GM18508 (cell line): ENCODE measurements around the gene GNPAT.

Experiments
- ATAC-seq: cut with Tn5 transposase; IDR thresholded peaks from one replicate; pipeline ENCODE4 v1.9.1; 2021; ENCODE audit warnings: moderate number of reproducible peaks; ENCODE audit not compliant: insufficient read depth, unreplicated experiment

The GNPAT gene

GRCh38 chr1:231240531-231240882 is 505 bp upstream of the GNPAT start:
- ATAC-seq, result no peak

GRCh38 chr1:231241750-231242149 is 738 bp downstream of the GNPAT start:
- ATAC-seq, result no peak

DNA sequence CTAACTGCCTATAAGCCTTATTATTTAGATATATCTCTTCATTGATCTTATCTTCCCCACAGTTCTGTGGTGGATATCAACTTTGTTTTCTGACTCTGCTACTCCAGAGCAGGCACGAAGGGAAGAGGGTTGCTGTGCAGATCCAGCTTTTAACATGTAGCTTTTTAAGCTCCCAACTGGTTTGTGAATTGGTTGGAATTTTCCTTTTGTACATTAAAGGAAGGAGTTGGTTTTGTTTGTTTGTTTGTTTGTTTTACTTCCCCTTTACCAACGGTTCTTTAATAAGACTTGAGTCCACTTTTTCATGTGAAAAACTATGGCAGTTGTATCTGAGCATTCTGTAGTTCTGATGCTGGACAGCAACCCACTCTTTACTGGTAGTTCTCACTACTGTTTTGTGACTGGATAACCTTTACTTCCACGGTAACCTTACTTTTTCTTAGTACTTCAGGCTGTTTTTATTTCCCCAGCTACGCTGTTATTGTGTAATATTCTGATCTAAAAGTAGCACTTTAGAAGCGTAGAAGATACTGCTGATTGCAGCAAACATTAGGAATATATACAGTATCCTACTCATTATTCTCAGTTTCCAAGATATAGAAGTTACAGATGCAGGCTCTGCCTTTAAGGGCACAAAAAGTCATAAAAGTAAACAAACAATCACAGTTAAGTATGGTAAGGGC is 1.6 kb downstream of the GNPAT start:
- no peak for ATAC-seq

GRCh38 chr1:231248778-231249177 is 7.8 kb downstream of the GNPAT start:
- ATAC-seq, result no peak

- no peak for ATAC-seq
These were observed 11.3 kb downstream of the GNPAT start for GRCh38 chr1:231252336-231252735.

DNA sequence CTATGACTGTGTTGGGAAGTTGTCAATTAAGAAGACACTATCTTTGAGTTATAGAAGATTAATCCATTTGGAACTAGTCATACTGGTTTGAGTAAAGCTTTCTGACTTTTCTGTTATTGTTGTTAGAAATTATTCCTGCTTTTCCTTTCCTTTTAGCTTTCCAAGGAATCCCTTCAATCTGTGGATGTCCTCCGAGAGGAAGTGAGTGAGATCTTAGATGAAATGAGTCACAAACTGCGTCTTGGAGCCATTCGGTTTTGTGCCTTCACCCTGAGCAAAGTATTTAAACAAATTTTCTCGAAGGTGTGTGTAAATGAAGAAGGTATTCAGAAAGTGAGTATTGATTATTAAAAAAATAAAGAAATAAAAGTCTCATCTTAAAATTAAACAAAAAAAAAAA is 19.3 kb downstream of the GNPAT start:
- ATAC-seq, result no peak

DNA sequence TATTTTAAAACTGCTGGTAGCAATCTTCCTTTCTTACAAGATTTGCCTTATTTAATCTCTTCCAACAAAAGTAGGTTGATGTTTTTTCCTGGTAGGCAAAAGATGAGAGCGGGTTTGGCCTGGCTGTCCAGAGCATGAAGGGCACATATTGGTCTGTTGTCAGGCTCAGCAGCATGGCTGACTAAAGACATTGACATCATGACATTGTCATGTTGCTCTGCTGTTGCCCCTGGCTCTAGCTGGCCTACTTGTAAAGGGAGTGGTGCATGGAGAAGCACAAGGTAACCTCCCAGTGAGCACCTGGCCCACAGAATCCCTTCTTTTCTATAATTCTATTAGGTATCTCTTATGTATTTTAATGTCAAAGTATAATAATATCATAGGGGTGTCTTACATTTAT is 23.6 kb downstream of the GNPAT start:
- ATAC-seq, result no peak

DNA sequence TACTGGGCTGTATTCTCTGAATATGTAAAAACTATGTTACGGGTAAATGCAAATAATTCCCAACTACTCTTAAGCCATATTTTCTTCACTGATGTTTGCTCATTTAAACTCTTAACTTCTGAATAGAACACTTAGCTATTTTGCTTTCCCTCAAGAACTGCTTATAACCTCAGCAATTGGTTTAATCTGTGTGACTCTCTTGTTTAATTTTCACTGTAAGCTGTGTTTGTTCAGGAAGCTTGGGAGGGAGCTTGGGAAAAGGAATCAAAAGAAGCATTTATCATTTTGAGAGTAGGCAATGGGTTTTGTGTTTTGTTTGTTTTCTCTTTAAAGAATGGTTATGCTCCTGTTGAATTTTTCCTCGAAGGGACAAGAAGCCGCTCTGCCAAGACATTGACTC is 24.4 kb downstream of the GNPAT start:
- no peak for ATAC-seq

- ATAC-seq, result no peak
These were observed 25.9 kb downstream of the GNPAT start for GRCh38 chr1:231266811-231267322.

DNA sequence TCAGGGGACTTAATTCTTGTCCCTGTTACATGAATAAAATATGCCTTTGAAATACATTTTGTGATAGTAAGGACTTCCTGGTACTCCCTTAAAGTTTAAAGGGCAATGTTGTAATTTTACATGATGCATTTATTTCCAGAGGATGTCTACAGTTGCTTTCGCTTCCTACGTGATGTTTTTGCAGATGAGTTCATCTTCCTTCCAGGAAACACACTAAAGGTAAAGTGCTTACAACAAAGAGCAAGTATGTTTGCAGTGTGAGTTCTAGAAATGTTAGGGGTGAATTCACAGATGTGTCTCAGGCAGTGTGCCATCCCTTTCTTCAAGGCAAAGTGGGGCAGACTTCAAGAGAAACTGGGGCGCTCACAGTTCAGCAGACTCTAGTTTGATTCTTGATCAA is 31.2 kb downstream of the GNPAT start:
- no peak for ATAC-seq

- ATAC-seq, result no peak
These were observed 31.9 kb downstream of the GNPAT start for GRCh38 chr1:231272880-231273279.

- ATAC-seq, result no peak
These were observed 33.3 kb downstream of the GNPAT start for GRCh38 chr1:231274119-231274825.

DNA sequence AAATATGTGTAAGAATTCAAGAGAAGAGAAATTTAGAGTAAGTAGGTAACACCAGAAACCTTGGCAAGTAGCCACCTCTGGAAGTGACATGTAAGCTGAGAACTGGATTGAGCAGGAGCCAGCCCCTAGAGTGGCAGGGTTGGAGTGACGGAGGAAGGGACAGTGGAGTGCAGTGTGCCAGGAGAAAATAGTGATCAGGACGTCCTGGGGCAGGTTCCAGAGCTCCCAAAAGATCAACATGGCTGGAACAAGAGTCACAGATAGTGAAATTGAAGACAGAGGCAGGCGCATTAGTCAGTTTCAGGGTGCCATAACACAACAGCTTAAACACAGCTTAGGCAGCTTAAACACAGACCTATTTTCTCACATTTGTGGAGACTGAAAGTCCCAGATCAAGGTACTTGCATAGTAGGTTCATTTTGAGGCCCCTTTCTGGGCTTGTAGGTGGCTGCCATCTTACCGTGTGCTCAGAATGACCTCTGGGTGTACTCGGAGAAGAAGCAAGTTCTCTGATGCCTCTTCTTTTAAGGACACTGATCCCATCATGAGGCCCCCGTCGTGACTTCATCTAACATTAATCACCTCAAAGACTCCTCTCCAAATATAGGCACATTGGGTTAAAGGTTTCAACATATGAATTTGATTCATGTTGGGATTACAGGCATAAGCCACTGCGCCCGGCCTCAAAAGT is 37.2 kb downstream of the GNPAT start:
- ATAC-seq, result no peak

DNA sequence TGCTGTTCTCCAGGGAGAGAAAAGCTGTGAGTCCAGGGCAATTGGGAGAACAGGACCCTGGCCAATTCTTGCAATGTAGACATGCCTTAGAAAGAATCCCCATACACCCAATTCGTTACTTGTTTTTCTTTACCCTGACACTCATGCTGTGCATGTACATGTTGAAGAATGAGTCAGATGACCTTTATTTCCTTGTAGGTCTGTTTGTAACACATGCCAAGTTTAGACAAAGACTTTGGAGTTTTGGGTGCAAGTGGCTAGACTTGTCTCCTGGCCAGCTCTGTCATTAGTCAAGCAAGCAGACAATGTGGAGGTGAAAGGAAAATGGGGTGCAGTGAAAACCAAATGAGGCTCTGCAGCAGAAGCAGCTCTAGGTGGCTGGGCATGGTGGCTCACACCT is 38.1 kb downstream of the GNPAT start:
- ATAC-seq, result no peak

DNA sequence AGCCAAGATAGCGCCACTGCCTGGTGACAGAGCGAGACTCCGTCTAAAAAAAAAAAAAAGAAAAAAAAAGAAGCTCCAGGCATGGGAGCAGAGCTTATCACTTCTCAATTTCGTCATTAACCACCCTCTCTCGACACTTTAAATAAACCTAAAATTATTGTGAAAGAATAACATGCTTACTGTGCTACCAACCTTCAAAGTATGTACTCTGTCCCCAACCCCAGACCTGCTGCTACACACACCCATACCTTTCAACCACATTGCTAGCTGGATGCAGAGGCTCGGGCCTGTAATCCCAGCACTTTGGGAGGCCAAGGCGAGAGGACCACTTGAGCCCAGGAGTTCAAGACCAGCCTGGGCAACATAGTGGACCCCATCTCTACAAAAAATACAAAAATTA is 38.7 kb downstream of the GNPAT start:
- ATAC-seq, result no peak

GRCh38 chr1:231284441-231284840 is 43.4 kb downstream of the GNPAT start:
- ATAC-seq, result no peak

GRCh38 chr1:231286603-231287002 is 45.6 kb downstream of the GNPAT start:
- no peak for ATAC-seq

- ATAC-seq, result no peak
These were observed 54.9 kb downstream of the GNPAT start for GRCh38 chr1:231295938-231296337.

GRCh38 chr1:231301990-231302389 is 61.0 kb downstream of the GNPAT start:
- no peak for ATAC-seq

DNA sequence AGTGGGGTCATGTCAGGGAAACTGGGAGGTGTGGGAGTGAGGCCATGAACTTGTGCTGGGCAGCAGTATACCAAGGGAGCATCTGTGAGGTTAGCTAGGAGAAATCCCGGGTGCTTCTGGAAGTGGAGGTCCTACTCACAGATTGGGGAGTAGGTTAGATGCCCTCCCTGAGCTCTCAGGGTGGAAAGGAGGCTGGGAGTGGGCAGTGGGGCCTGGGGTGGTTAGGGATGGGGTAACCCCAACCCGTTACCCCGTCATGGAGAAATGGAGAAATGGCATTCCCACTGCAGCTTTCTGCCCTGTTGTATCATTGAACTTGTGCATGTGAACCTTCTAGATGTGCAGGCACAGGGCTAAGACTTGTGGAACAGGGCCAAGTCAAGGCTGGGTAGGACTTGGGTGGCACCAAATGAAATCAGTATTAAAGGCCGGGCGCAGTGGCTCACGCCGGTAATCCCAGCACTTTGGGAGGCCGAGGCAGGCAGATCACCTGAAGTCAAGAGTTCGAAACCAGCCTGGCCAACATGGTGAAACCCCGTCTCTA is 69.5 kb downstream of the GNPAT start:
- no peak for ATAC-seq
